ENCODE results near the gene TPRG1L.

DNA sequence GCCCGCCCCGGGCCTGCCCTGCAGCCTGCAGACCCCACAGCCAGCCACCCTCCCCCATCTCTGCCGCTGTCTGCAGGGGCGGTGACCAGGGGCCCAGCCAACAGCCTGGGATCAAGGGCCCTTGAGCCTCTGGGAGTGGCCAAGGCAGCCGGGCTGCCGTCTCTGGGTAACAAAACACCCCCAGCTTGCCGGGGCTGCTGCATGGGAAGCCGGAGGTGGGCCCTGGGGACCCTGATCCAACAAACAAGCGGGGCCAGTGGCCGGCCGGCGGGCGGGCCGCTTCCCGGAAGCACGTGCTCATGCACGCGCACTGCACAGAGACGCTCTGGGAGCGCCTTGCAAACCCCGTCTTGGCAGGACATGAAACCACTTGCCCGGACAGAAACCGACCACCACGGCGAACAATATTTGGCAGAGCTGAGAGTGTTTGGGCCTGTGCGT is 26.7 kb upstream of the TPRG1L start:
- TF ChIP-seq GATA2 (IDR thresholded peaks at IDR 0.05; ENCODE audit: low read depth, low read length) (no peak), GATA3 (IDR thresholded peaks at IDR 0.05; ENCODE audit: low read depth, low read length) (no peak)

All from SH-SY5Y (cell line).